ENCODE results near the gene GSTO2. TPM values are rescaled to one million over a fixed set of nuclear protein-coding genes. Genes with fewer than 3 reads are reported as not detected.

Gene GSTO2
- 1.8 and 4.6 TPM in 2 replicates for total RNA-seq

GRCh38 chr10:104268713-104269645, at the start of gene GSTO2:
TSS of gene GSTO2 (plus strand) at chr10:104269184. CDS start at chr10:104274916, 5,732 bp downstream.

GRCh38 chr10:104231784-104232612, 37.0 kb upstream of the GSTO2 start, which contains the start of gene CFAP43:
TSS of gene CFAP43 (minus strand) at chr10:104232364. CDS start at chr10:104232246, 118 bp downstream.

GRCh38 chr10:104254493-104255310, 14.3 kb upstream of the GSTO2 start, which contains the start of gene GSTO1:
TSS of gene GSTO1 (plus strand) at chr10:104254892. CDS start at chr10:104254929, 37 bp downstream.

GRCh38 chr10:104337985-104338735, 69.2 kb downstream of the GSTO2 start, which contains the start of gene ITPRIP:
TSS of gene ITPRIP (minus strand) at chr10:104338465. CDS start at chr10:104316051, 22,414 bp downstream.

GRCh38 chr10:104353325-104354048, 84.5 kb downstream of the GSTO2 start, which contains the start of gene CFAP58:
TSS of gene CFAP58 (plus strand) at chr10:104353833. CDS start at chr10:104353898, 65 bp downstream.

Other genes starting within 250 kb of the GSTO2 start
- 0.20 and 1.1 TPM in 2 replicates for gene COL17A1, start 183.3 kb upstream of the GSTO2 start, total RNA-seq
- gene SFR1, start 147.0 kb upstream of the GSTO2 start, total RNA-seq, result 3.9 and 5.5 TPM in 2 replicates
- gene CFAP43, start 36.8 kb upstream of the GSTO2 start, total RNA-seq, result 0.23 and 0.52 TPM in 2 replicates
- gene GSTO1, start 14.3 kb upstream of the GSTO2 start, total RNA-seq, result 69.3 and 92.1 TPM in 2 replicates
- 19.2 and 26.0 TPM in 2 replicates for gene ITPRIP, start 69.3 kb downstream of the GSTO2 start, total RNA-seq
- gene CFAP58, start 84.6 kb downstream of the GSTO2 start, total RNA-seq, result 0.23 and 0.26 TPM in 2 replicates